HG02885 (cell line): ENCODE data around the gene C4B.
"Not testable (repeated sequence)": the region's sequence is repeated elsewhere in the genome, so short reads cannot be mapped to it uniquely, and the experiment has no call there.

Experiments
- ATAC-seq: cut with Tn5 transposase; IDR thresholded peaks from one replicate; pipeline ENCODE4 v1.9.1; 2021; ENCODE audit warnings: mild to moderate bottlenecking; ENCODE audit not compliant: unreplicated experiment, poor library complexity

The C4B gene

GRCh38 chr6:32028631-32029030, 14.0 kb downstream of the C4B start:
- ATAC-seq = not testable (repeated sequence)

- ATAC-seq = not testable (repeated sequence)
Measured at GRCh38 chr6:32029553-32029952, 15.0 kb downstream of the C4B start.

DNA sequence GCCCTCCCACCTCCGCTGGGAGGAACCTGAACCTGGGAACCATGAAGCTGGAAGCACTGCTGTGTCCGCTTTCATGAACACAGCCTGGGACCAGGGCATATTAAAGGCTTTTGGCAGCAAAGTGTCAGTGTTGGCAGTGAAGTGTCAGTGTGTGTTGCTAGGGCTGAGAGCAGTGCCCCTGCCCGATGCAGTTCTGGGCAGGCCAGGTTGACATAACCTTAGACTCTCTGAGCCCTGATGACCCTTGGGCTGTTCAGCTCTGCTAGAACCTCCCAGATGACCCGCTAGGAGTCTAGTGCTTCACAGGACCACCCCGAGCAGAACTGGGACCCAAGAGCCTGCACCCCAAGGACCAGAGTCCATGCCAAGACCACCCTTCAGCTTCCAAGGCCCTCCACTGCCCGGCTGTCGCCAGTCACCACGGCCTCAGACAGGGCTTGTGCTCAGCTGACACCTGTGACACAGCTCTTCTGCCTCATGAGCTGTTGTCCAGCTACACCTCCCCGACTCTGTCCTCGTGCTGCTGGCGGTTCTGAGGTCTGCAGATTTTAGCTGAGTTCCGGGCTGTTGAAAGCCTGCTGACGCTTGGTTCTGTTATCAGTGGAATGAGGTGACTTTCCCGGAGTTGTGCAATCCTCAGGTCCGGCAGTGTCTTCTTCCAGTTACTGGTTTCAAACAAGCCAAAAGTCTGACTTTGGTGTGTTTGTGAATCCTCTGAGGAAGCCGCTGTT, 20.9 kb downstream of the C4B start:
- not testable (repeated sequence) for ATAC-seq

- ATAC-seq = not testable (repeated sequence)
Measured at GRCh38 chr6:32037136-32037535, 22.5 kb downstream of the C4B start.

GRCh38 chr6:32037598-32038524, 23.3 kb downstream of the C4B start, which contains the start of gene CYP21A2:
Gene CYP21A2 (plus strand): TSS chr6:32038415. CDS start chr6:32038423, 8 bp downstream.
- ATAC-seq = not testable (repeated sequence)

- not testable (repeated sequence) for ATAC-seq
Measured at GRCh38 chr6:32038878-32039277, 24.3 kb downstream of the C4B start.

GRCh38 chr6:32039321-32040274, 25.0 kb downstream of the C4B start:
- not testable (repeated sequence) for ATAC-seq

GRCh38 chr6:32040299-32041049, 25.9 kb downstream of the C4B start:
- ATAC-seq = not testable (repeated sequence)

DNA sequence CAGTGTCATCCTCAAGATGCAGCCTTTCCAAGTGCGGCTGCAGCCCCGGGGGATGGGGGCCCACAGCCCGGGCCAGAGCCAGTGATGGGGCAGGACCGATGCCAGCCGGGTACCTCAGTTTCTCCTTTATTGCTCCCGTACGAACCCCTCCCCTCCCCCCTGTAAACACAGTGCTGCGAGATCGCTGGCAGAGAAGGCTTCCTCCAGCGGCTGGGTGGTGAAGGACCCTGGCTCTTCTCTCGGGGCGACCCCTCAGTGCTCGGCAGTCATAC, 26.4 kb downstream of the C4B start:
- ATAC-seq = not testable (repeated sequence)

- ATAC-seq = not testable (repeated sequence)
Measured at GRCh38 chr6:32041385-32041784, 26.8 kb downstream of the C4B start.

DNA sequence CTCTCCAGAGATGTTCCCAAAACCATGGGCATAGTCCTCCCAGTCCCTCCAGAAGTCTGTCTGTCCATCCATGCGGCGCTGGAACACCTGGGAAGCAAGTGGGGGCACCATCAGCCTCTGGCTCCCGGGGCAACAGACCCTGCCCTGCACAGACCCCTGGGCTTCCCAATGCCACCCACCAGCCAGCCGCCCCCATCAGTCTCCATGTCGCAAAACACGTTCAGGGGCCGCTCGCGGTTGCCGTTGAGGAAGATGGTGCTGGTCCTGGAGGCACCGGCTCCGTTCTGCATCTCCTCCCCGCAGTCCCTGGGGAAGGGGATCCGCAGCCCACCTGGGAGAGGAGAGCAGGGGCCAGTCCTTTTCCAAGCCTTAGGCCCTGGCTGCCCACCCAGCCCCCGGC, 27.7 kb downstream of the C4B start:
- ATAC-seq = not testable (repeated sequence)

GRCh38 chr6:32043589-32044380, 29.2 kb downstream of the C4B start:
- ATAC-seq = not testable (repeated sequence)

DNA sequence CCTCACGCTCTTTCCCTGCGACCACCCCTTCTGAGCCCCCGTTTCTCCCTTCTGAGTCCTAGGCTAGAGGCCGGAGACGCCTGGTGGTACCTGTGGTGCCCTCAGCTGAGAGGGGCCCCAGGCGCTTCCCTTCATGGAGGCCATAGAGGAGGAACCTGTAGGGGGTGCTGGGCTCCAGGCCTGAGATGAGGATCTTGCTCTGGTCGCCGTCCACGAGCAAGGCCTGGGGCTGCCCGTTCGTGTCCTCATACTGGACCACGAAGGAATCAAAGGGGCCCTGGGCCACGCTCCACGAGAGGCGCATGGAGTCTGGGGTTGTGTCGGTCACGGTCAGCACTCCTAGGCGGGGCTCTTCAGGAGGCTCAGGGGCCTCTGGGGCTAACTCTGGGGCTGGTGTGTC, 30.3 kb downstream of the C4B start:
- ATAC-seq = not testable (repeated sequence)

DNA sequence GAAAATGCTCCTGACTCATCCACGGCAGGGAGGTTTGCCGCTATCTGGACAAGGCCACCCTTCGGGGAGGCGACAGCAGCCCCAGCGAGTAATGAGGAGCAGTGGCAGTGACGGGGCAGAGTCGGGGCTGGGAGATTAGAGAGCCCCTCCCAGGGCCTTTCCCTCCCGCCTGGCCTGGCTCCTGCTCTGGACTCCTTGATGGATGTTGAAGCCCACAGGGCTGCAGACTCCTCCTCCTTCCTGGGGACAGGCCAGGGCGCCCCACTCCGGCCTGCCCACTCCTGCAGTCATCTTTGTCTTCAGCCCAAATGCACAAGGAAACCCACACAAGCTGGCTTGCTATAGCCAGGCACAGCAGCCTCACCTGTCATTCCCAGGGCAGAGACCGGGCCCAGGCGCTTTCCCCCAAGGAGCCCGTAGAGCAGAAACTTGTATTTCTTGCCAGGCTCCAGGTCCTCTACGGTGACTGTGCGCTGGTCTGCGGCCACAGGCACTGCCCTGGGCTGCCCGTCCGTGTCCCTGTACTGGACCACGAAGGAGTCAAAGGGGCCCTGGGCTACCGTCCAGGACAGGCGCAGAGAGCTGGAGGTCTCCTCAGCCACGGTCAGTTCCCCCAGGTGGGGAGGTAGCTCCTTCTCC, 31.3 kb downstream of the C4B start:
- no peak for ATAC-seq

- ATAC-seq = no peak
Measured at GRCh38 chr6:32046450-32047083, 32.0 kb downstream of the C4B start.

GRCh38 chr6:32047084-32047478, 32.5 kb downstream of the C4B start:
- no peak for ATAC-seq

DNA sequence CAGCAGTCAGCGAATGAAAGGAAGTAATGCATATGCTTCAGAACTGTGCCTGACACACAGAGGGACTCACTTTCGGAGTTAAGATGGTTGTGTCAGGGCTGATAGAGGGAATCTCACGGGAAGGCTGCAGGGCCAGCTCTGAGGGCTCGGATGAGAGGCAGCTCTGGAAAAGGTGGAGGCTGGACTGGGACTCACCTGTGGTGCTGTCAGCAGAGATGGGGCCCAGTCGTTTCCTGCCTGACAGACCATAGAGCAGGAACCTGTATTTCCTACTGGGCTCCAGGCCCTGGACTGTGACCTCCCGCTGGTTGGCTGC, 32.9 kb downstream of the C4B start:
- ATAC-seq = no peak
